ENCODE data around the gene INSYN2A.

DNA sequence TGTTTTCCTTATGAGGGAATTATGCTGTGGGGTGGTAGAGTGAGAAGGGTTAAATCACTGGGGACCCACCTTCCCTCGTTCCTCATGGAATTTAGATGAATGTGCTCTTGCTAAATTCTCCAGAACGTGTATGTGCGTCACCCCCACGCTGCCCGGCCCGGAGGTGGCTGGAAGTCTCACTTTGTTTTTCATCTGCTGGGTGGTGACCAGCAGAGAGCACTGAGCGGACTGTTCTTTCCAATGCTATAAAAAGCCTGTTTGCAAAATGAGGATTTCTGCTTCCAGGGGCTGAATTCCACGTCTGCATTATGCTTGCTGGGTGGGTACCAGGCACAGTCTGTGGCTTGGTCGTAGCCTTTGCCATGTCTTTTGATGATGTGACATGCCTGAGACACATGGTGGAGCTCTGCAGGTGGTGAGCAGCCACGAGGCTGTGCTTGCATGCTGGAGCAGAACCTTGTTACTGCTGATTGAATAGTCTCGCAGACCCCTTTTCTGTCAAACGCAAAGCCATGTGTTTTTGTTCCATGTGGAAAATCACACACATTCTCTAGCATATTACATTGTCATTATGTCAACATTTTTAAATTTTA, 31.9 kb upstream of the INSYN2A start:
- TF ChIP-seq CTCF (IDR thresholded peaks at IDR 0.05) = no peak
- no peak for TF ChIP-seq POLR2A (IDR thresholded peaks at IDR 0.05)
- no peak for TF ChIP-seq POLR2AphosphoS5 (IDR thresholded peaks at IDR 0.05)
